GM12873 (cell line): ENCODE measurements around the gene ROBO1.

Experiments
- TF ChIP-seq, protein P1 (sequence below): IDR thresholded peaks from 2 replicates; pipeline ENCODE4 v1.5.1; 2012; ENCODE audit warnings: low read depth, mild to moderate bottlenecking, moderate library complexity, low read length, control low read depth; ENCODE audit not compliant: insufficient read depth; ENCODE audit errors: missing control alignments

ROBO1 gene

DNA sequence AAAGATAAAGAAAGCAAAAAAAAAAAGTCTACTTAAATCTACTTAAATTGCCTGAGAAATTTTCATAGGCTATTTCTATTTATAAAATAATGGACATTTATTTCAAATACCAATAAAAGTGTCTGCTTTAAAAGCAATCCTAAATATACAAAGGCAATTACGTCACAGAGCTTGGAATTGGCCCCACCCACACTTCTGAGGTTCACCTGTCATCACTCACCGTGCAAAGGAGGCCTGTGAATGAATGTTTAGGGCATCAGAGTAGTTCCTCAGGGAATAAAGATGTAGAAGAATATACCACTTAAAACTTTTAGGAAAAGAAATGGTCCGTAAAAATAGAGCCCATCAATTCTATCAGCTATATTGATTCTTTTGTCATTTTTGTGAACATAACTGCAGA lies 621.8 kb downstream of the ROBO1 start:
- TF ChIP-seq, protein P1, sequence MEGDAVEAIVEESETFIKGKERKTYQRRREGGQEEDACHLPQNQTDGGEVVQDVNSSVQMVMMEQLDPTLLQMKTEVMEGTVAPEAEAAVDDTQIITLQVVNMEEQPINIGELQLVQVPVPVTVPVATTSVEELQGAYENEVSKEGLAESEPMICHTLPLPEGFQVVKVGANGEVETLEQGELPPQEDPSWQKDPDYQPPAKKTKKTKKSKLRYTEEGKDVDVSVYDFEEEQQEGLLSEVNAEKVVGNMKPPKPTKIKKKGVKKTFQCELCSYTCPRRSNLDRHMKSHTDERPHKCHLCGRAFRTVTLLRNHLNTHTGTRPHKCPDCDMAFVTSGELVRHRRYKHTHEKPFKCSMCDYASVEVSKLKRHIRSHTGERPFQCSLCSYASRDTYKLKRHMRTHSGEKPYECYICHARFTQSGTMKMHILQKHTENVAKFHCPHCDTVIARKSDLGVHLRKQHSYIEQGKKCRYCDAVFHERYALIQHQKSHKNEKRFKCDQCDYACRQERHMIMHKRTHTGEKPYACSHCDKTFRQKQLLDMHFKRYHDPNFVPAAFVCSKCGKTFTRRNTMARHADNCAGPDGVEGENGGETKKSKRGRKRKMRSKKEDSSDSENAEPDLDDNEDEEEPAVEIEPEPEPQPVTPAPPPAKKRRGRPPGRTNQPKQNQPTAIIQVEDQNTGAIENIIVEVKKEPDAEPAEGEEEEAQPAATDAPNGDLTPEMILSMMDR, result no peak

DNA sequence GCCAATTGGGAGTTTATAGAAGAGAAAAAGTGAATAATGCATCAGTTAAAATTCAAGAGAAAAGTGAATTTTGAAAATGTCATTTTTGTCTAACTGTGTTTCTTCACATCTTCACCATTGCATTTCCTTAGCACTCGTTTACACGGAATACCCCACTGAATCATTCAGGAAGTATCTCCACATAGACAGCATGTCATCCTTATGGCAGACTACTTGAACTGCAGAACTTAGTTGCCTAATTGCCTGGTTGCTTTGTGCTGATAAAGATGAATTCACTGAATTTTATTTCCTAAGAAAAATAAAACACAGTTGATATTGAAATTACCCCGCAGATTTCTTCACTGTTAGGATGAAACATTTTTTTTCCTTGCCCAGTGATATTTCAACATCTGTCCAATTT lies 627.1 kb downstream of the ROBO1 start:
- TF ChIP-seq, protein P1, result no peak

DNA sequence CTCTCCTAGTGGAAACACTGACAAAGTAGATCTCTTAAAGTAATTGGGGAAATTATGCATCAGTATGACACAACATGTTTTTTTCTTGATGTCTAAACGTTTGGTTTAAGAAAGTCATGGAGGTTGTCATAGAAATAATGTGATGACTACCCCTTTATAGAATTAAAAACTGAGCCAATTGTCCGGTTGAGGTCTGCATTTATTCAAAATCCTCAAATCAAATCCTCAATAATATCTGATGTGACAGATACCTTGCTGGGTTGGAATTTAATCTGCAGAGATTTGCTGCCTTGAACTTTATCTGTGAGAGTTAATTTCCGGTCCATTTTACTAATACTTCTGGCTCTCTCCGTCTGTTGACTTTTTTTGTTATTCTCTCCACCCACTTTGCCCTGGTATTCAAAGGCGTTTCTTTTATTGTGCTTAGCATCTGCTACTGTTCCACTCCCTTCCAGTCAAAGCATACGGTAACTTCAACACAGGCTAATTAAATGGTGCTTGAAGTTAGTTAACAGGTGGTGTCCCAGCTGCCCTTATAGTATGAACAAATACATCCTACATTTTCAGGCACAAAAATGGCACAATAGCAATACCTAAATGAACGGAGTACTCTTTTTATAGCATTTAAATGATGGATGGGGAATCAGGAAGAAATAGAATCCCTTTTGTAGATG lies 628.3 kb downstream of the ROBO1 start:
- TF ChIP-seq, protein P1, result no peak

DNA sequence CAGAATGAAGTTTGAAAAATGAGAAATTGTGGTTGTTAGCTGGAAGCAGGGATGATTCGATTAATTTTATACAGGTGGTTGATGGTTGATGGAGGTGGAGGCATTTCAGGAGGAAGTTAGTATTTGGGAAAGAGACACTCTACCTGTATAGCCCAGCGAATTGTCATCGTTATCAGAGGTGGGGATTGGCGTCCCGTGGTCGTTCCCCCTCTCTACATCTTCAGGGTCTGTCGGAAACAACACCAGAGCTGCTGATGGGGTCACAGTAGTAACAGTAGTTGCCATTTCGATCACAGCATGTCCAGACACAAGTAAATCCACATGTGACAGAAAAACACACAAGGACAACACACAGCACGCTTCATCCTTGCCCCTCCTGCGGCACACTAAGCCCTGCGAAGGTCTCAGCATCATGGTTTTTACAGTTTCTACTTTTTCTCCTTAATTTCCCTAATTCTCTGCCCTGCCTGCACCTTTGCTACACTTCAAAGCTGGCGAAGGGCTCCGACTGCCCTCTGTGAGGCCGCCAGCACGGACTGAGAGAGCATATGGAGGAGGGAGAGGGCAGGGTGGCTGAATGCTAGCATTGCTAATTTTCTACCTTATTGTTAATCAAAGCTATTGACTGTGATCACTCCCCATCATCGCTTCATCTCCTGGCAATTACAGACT lies 642.3 kb downstream of the ROBO1 start:
- TF ChIP-seq, protein P1, result no peak

DNA sequence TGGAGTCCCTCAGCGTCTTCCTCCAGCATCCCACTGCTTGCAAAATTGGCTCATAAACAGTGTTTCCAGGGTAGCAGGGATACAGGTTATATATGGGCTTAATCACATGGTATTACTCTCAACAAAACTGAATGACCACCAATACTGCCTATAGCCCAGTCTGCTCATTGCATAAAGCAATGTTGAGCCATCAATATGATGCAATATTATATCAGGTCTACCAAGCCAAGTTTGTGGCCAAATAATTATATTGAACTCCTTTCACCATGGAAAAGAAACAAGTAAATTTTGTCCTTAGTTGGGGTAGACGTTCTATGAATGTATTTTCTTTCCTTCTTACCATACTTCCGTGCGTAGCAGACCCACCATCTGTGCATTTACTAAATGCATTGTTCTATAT lies 652.3 kb downstream of the ROBO1 start:
- TF ChIP-seq, protein P1, result no peak

DNA sequence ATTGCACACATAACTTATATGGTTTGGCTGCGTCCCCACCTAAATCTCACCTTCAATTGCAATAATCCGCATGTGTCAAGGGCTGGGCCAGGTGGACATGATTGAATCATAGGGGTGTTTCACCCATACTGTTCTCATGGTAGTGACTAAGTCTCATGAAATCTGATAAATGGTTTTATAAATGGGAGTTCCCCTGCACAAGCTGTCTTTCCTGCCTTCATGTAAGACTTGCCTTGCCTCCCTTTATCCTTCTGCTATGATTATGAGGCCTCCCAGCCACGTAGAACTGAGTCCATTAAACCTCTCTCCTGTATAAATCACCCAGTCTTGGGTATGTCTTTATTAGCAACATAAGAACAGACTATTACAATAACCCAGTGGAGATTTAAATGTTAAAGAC lies 653.9 kb downstream of the ROBO1 start:
- TF ChIP-seq, protein P1, result no peak

DNA sequence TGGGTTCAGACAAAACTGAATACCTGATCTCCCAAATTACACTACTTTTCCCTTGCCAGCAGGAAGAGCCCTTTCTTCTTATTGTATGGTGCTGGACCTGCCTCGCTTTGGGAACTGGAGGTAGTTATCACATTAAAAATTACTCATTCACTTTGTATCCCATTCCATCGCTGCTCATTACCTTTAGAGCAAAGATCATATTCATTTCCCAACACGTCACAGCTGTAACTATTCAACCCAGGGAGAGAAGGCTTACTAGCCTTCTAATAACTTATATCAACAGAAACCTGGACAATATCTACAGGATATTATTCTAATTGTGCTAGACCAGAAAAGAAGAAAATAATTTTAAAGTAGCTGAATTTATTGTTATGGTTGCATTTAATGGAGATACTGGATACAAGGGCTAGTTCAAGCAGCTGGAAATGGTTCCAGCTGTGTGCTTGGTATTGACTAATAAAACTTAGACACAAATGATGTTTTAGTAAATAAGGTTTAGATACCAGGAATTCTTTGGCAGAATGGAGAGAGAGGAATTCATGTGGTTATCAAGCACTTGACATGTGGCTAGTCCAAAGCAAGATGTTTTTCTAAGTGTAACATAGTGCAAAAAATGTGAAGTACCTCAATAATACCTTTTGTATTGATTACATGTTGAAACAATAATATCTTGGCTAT lies 656.3 kb downstream of the ROBO1 start:
- TF ChIP-seq, protein P1, result no peak
